ENCODE measurements around the gene KRT82.

Gene KRT82

DNA sequence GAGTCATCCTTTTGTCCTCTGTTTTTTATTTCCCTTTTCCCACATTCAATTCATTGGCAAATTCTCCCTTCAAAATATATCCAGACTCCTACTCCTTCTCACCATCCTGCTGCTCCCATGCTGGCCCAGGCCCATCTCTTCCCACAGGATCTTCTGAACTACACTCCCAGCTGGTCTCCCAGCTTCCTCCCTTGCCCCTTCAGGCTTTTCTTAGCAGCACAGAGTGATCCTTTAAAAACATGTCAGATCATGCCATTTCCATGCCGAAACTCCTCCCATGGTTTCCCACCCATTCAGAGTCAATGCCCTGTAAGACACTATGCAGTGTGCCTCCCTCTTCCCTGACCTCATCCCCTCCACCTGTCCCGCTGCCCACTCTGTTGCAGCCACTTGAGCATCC is 18.3 kb downstream of the KRT82 start:
- no peak overlapping the region for H3K4me3 ChIP-seq (ENCODE audit: low read depth, low read length)
- DNase-seq (ENCODE audit: low read depth), result no peak
- TF ChIP-seq, protein P1, sequence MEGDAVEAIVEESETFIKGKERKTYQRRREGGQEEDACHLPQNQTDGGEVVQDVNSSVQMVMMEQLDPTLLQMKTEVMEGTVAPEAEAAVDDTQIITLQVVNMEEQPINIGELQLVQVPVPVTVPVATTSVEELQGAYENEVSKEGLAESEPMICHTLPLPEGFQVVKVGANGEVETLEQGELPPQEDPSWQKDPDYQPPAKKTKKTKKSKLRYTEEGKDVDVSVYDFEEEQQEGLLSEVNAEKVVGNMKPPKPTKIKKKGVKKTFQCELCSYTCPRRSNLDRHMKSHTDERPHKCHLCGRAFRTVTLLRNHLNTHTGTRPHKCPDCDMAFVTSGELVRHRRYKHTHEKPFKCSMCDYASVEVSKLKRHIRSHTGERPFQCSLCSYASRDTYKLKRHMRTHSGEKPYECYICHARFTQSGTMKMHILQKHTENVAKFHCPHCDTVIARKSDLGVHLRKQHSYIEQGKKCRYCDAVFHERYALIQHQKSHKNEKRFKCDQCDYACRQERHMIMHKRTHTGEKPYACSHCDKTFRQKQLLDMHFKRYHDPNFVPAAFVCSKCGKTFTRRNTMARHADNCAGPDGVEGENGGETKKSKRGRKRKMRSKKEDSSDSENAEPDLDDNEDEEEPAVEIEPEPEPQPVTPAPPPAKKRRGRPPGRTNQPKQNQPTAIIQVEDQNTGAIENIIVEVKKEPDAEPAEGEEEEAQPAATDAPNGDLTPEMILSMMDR (IDR thresholded peaks at IDR 0.05; ENCODE audit: control insufficient read depth, extremely low read depth, insufficient read depth), result no peak

GRCh38 chr12:52385226-52385702 is 20.9 kb downstream of the KRT82 start, which contains the start of gene KRT84:
Gene KRT84, minus strand, starts transcription at chr12:52385652. Its CDS starts 67 bp downstream, at chr12:52385585.
- no peak within 1 kb of the TSS for H3K4me3 ChIP-seq (ENCODE audit: low read depth, low read length)
- DNase-seq (ENCODE audit: low read depth), result no peak
- TF ChIP-seq, protein P1 (IDR thresholded peaks at IDR 0.05; ENCODE audit: control insufficient read depth, extremely low read depth, insufficient read depth), result no peak

DNA sequence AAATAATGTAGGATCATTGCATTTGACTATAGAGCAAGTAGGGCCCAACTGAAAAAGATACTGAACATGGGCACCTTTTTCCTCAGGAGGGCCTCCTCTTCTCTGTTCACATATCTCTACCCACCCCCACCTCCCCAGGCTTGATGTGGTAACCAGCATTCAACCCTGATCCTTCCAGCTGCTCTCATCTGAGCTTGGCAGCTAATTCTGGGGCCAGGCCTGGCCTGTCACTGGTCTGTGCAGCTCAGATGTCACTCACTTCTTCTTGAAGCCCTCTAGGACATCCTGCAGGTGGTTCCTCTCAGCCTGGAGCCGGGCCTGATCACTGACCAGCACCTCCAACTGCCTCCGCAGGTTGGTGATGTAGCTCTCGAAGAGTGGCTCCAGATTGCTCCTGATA is 22.8 kb downstream of the KRT82 start:
- TF ChIP-seq, protein P1 (IDR thresholded peaks at IDR 0.05; ENCODE audit: control insufficient read depth, extremely low read depth, insufficient read depth), result no peak

DNA sequence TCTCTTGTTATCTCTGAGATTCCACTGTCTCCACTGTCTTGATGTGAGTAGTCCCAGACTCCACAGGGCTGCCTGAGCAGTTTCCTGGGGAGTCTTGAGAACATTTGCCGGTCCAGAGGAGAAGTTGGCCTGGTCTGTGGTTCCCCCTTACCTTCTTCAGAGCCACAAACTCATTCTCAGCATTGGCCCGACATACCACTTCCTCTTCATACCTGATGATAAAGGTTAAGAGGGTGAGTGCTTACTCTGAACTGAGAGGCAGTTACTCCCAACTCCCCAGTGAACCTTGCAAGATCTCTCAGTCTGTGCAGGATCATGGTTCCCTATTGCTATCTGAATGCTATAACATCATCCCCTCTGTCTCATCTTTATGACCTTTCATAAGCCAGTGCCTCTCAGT is 23.3 kb downstream of the KRT82 start:
- no peak overlapping the region for H3K4me3 ChIP-seq (ENCODE audit: low read depth, low read length)
- TF ChIP-seq, protein P1 (IDR thresholded peaks at IDR 0.05; ENCODE audit: control insufficient read depth, extremely low read depth, insufficient read depth), result no peak
- DNase-seq (ENCODE audit: low read depth), result no peak

More for the DNA sequence above, 22.8 kb downstream of the KRT82 start:
- H3K4me3 ChIP-seq (ENCODE audit: low read depth, low read length), result no peak overlapping the region
- DNase-seq (ENCODE audit: low read depth), result no peak

GRCh38 chr12:52381206-52381605 is 24.9 kb downstream of the KRT82 start:
- no peak for DNase-seq (ENCODE audit: low read depth)
- no peak overlapping the region for H3K4me3 ChIP-seq (ENCODE audit: low read depth, low read length)
- TF ChIP-seq, protein P1 (IDR thresholded peaks at IDR 0.05; ENCODE audit: control insufficient read depth, extremely low read depth, insufficient read depth), result no peak

DNA sequence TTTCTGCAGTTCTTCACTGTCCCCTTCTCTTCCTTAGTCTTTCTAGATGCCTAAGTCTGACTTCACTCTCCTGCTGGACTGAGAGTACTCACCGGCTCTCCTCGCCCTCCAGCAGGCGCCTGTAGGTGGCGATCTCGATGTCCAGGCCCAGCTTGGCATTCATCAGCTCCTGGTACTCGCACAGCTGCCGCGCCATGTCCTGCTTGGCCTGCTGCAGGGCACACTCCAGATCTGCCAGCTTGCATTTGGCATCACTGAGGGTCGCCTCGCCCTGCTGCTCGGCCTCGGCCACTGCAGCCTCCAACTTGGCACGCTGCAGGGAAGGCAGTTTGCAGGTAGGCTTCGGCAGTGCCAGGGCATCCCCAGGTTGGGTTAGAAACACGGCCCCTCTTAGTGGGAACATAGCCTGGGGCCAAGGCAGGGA is 25.9 kb downstream of the KRT82 start:
- DNase-seq (ENCODE audit: low read depth), result no peak
- TF ChIP-seq, protein P1 (IDR thresholded peaks at IDR 0.05; ENCODE audit: control insufficient read depth, extremely low read depth, insufficient read depth), result peak; percentile 71
- H3K4me3 ChIP-seq (ENCODE audit: low read depth, low read length), result no peak overlapping the region

GRCh38 chr12:52379536-52379935 is 26.6 kb downstream of the KRT82 start:
- TF ChIP-seq, protein P1 (IDR thresholded peaks at IDR 0.05; ENCODE audit: control insufficient read depth, extremely low read depth, insufficient read depth), result no peak
- no peak for DNase-seq (ENCODE audit: low read depth)
- no peak overlapping the region for H3K4me3 ChIP-seq (ENCODE audit: low read depth, low read length)

Measured in LNCaP clone FGC (cell line).